Kidney (tissue), 14 donors: ENCODE data around the gene SEC24D. TPM values are rescaled to one million over a fixed set of nuclear protein-coding genes. Genes with fewer than 3 reads are reported as not detected.

ENCODE experiments used
- DNase-seq, 5 donors: peaks; one replicate each; pipeline ENCODE4 v3.0.0-alpha.2; 2013 to 2020
- FAIRE-seq: peaks from 2 replicates; lab custom pipeline; 2012; peaks lifted over from hg19 to GRCh38; lab: Jason Lieb, UNC
- H3K27ac ChIP-seq, 2 donors: one replicate each; pipeline ENCODE4 v1.7.0; 2013; ENCODE audit warnings: low read depth in 2 of 2, low read length in 2 of 2, inconsistent platforms in 1 of 2
- H3K27me3 ChIP-seq: one replicate; pipeline ENCODE4 v1.7.1; 2013; ENCODE audit warnings: low read length, inconsistent platforms; ENCODE audit not compliant: control insufficient read depth, insufficient read depth
- H3K36me3 ChIP-seq, 3 donors: one replicate each; pipeline versions ENCODE4 v1.7.0 to v1.7.1; 2013; ENCODE audit warnings: low read length in 3 of 3, control low read depth in 1 of 3, inconsistent platforms in 1 of 3; ENCODE audit not compliant: insufficient read depth in 3 of 3, control insufficient read depth in 2 of 3
- H3K4me1 ChIP-seq, 3 donors: one replicate each; pipeline versions ENCODE4 v1.7.0 to v1.7.1; 2013; ENCODE audit warnings: low read length in 3 of 3, inconsistent platforms in 1 of 3, low read depth in 1 of 3; ENCODE audit not compliant: control insufficient read depth in 2 of 3, insufficient read depth in 2 of 3
- H3K4me3 ChIP-seq, 3 donors: one replicate each; pipeline versions ENCODE4 v1.7.0 to v1.8.1; 2013; ENCODE audit warnings: low read length in 3 of 3, control low read depth in 1 of 3, inconsistent platforms in 1 of 3
- H3K9ac ChIP-seq, 3 donors: one replicate each; pipeline versions ENCODE4 v1.7.0 to v1.7.1; 2013; ENCODE audit warnings: low read length in 3 of 3, control low read depth in 1 of 3, inconsistent platforms in 1 of 3
- H3K9me3 ChIP-seq, 3 donors: one replicate each; pipeline versions ENCODE4 v1.7.0 to v1.7.1; 2013; ENCODE audit warnings: low read length in 3 of 3, control low read depth in 1 of 3, inconsistent platforms in 1 of 3; ENCODE audit not compliant: control insufficient read depth in 2 of 3, insufficient read depth in 1 of 3
- intact Hi-C: fragments of 100-400 bp; cut with DNase I; formaldehyde crosslinking; loops from one replicate; pipeline ENCODE4 v1.11.1; 2022
- polyA plus RNA-seq: library from polyadenylated mRNA; stranded (reverse); fragments of 350-450 nt; fragmentation: Illumina TruSeq; extraction: RNeasy Lipid Tissue Mini Kit (QIAGEN cat#74804); gene quantifications from one replicate; pipeline ENCODE4 v1.2.3, GENCODE V29; 2014; ENCODE audit warnings: low read depth, low replicate concordance; ENCODE audit not compliant: insufficient read depth
- total RNA-seq: library from RNA; stranded (reverse); fragmentation: NEBNext Ultra II Directional; extraction: Animal tissue kit (Norgen Biotek cat#: 25700); gene quantifications from one replicate; pipeline ENCODE4 v1.2.1, GENCODE V29; 2021
- TF ChIP-seq, protein P1 (sequence below): IDR thresholded peaks from 3 replicates; pipeline ENCODE4 v1.5.1; 2012; ENCODE audit warnings: mild to moderate bottlenecking, moderate library complexity, borderline replicate concordance; ENCODE audit not compliant: insufficient read depth; ENCODE audit errors: extremely low read depth
- donor health status: control.
- donor health status: control.
- donor health status: control.
- donor health status: control.
- donor health status: control.
- donor health status: DM: yes; HTN: yes; CAD: no.
- donor health status: Normal renal cell carcinoma (clear cell type).

The SEC24D gene
- total and polyA plus RNA-seq, 2 donors from 2014 or later = 5.9 to 45.4 TPM

- no peaks in the 10 kb centered on the region for H3K4me1 ChIP-seq
- no peaks in the 10 kb centered on the region for H3K36me3 ChIP-seq
- FAIRE-seq = no peak
Observed at GRCh38 chr4:118872181-118872580, 36.3 kb upstream of the SEC24D start.

DNA sequence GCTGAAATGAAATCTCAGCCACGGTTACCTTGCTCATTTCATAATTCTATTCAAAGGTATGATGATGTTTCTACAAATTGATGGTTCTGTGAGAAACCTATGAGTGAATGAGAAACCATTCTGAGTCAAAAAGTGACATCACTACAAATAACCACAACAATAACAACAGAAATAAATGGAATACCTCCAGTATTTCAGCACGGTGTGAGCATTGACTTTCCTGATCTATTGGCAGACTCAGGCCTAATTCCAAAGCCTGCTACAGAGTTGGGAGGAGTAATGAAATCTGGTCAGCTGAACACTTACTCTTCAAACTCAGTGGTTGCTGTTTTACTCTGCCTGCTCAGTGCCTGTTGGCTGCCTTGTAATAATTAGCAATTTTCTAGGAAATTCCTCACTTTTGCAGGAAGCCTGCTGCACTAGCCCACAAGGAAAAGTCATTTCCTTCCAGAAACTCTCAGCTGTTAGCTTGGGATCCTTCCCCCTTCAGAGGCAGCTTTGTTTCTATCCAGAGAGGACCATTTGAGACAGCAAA, 33.9 kb upstream of the SEC24D start:
- peak in 2 of 5 donors; percentile 33 to 65 for DNase-seq
- intact Hi-C loops = no loop called here
- Histone ChIP-seq H3K9ac (no peak overlapping the region), H3K27me3 (no peaks in the 10 kb centered on the region), H3K36me3 (no peaks in the 10 kb centered on the region), H3K9me3 (no peaks in the 10 kb centered on the region), H3K4me1 (no peaks in the 10 kb centered on the region), H3K4me3 (no peak overlapping the region), H3K27ac (no peak overlapping the region)
- TF ChIP-seq, protein P1, sequence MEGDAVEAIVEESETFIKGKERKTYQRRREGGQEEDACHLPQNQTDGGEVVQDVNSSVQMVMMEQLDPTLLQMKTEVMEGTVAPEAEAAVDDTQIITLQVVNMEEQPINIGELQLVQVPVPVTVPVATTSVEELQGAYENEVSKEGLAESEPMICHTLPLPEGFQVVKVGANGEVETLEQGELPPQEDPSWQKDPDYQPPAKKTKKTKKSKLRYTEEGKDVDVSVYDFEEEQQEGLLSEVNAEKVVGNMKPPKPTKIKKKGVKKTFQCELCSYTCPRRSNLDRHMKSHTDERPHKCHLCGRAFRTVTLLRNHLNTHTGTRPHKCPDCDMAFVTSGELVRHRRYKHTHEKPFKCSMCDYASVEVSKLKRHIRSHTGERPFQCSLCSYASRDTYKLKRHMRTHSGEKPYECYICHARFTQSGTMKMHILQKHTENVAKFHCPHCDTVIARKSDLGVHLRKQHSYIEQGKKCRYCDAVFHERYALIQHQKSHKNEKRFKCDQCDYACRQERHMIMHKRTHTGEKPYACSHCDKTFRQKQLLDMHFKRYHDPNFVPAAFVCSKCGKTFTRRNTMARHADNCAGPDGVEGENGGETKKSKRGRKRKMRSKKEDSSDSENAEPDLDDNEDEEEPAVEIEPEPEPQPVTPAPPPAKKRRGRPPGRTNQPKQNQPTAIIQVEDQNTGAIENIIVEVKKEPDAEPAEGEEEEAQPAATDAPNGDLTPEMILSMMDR = no peak
- no peak for FAIRE-seq

More at GRCh38 chr4:118872181-118872580, 36.3 kb upstream of the SEC24D start:
- H3K27me3 ChIP-seq = no peaks in the 10 kb centered on the region
- no peak overlapping the region for H3K9ac ChIP-seq
- intact Hi-C loops = no loop called here
- no peak for DNase-seq
- no peak overlapping the region for H3K4me3 ChIP-seq
- no peak overlapping the region for H3K27ac ChIP-seq
- TF ChIP-seq, protein P1 = no peak
- no peaks in the 10 kb centered on the region for H3K9me3 ChIP-seq

DNA sequence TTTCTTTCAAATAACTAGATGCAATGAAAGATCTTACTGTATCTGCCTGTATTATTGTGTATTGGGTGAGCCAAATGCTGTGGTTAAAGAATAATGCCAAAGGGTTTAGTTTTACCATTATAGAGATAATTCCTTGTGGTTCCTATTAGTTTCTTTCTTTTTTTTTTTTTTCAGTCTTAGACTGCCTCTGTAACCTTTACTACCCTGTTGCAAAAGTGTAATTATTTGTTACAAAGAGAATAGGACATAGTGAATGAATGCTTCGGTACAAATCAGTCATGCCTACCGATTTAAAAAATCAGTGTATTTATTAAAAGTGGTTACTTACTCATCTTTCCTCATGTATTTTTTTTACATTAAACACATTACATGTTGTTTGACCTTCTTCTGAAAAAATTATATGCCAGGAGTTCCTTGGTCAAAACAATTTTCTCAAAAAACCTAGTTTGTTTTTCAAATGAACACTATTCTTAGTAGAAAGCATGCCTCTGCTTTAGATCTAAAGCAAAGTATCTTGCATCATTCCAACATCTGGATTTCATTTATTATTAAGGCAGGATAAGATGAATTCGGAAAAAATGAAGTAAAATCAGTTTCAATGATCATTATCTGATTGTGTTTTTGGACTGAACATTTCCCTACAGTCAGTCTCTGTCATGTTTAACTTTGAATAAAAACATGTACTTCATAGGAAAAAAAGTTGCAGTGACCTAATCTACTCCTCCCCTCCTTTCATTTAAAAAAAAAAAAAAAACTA, 31.6 kb upstream of the SEC24D start:
- Histone ChIP-seq H3K9me3 (no peaks in the 10 kb centered on the region), H3K4me3 (no peak overlapping the region), H3K4me1 (no peaks in the 10 kb centered on the region), H3K36me3 (no peaks in the 10 kb centered on the region), H3K27ac (no peak overlapping the region), H3K27me3 (no peaks in the 10 kb centered on the region), H3K9ac (no peak overlapping the region)
- intact Hi-C loops = no loop called here
- peak; percentile 29 for FAIRE-seq
- TF ChIP-seq, protein P1 = no peak
- no peak for DNase-seq
